Lower lobe of right lung (tissue), 2 donors: ENCODE data around the gene GET4. TPM values are rescaled to one million over a fixed set of nuclear protein-coding genes. Genes with fewer than 3 reads are reported as not detected.
A peak's percentile ranks its signal among the peaks of the same experiment; 100 is the strongest.
"Not testable (repeated sequence)": the region's sequence is repeated elsewhere in the genome, so short reads cannot be mapped to it uniquely, and the experiment has no call there.

Source experiments
- ATAC-seq, 2 donors: fragments of 200-7000 bp; cut with Tn5 transposase; one replicate each; pipeline ENCODE4 v1.9.1; 2020 to 2022; ENCODE audit warnings: mild to moderate bottlenecking in 2 of 2, moderate library complexity in 2 of 2
- DNase-seq: peaks from one replicate; pipeline ENCODE4 v3.0.0-alpha.2; 2020
- H3K27ac ChIP-seq: fragments of 200-600 bp; one replicate; pipeline ENCODE4 v1.8.0; 2022
- H3K27me3 ChIP-seq: fragments of 200-600 bp; one replicate; pipeline ENCODE4 v1.8.0; 2022; ENCODE audit warnings: low read depth
- H3K36me3 ChIP-seq: fragments of 200-600 bp; one replicate; pipeline ENCODE4 v1.8.0; 2022; ENCODE audit warnings: mild to moderate bottlenecking
- H3K4me1 ChIP-seq: fragments of 200-600 bp; one replicate; pipeline ENCODE4 v1.8.0; 2022
- H3K4me3 ChIP-seq: fragments of 200-600 bp; one replicate; pipeline ENCODE4 v1.8.0; 2022; ENCODE audit warnings: mild to moderate bottlenecking
- H3K9me3 ChIP-seq: fragments of 200-600 bp; one replicate; pipeline ENCODE4 v1.8.0; 2022
- CTCF ChIP-seq: fragments of 200-600 bp; IDR thresholded peaks from one replicate; pipeline ENCODE4 v1.8.0; 2022; ENCODE audit warnings: antibody characterized with exemption, mild to moderate bottlenecking
- intact Hi-C: fragments of 100-400 bp; cut with DNase I; formaldehyde crosslinking; loops from one replicate; pipeline ENCODE4 v1.11.0; 2022
- total RNA-seq: library from RNA; stranded (reverse); fragmentation: NEBNext Ultra II Directional; extraction: Animal tissue kit (Norgen Biotek cat#: 25700); gene quantifications from one replicate; pipeline ENCODE4 v1.2.1, GENCODE V29; 2021
- donor health status: DM: no; HTN: yes; CAD: no; lungs with severe emphysema.

GET4 gene
- total RNA-seq, 1 donor from 2014 or later, result 31.7 TPM

- H3K36me3 ChIP-seq, result peaks cover under 1% of the 10 kb centered on the region
- H3K9me3 ChIP-seq, result no peaks in the 10 kb centered on the region
- intact Hi-C loops, result no loop called here
- H3K27me3 ChIP-seq, result no peaks in the 10 kb centered on the region
- ATAC-seq, result peak; percentile 69 to 80
- DNase-seq, result peak; percentile 85
- peaks cover 27% of the 10 kb centered on the region for H3K4me1 ChIP-seq
- H3K27ac ChIP-seq, result peak overlapping the region; percentile 73
- no peak for TF ChIP-seq CTCF
- H3K4me3 ChIP-seq, result peak overlapping the region; percentile 36
Observed at GRCh38 chr7:923108-924041, 47.0 kb downstream of the GET4 start.

GRCh38 chr7:924042-924441 lies 47.7 kb downstream of the GET4 start:
- ATAC-seq, H3K4me3 ChIP-seq, H3K36me3 ChIP-seq, H3K27me3 ChIP-seq, H3K27ac ChIP-seq, H3K9me3 ChIP-seq, intact Hi-C loops: not testable (repeated sequence)
- H3K4me1 ChIP-seq, result peaks cover 27% of the 10 kb centered on the region
- DNase-seq, result peak; percentile 46

- no peaks in the 10 kb centered on the region for H3K36me3 ChIP-seq
- intact Hi-C loops, result no loop called here
- no peak for TF ChIP-seq CTCF
- ATAC-seq (no peak), DNase-seq (peak; percentile 44)
- no peak overlapping the region for H3K4me3 ChIP-seq
- H3K27ac ChIP-seq, result no peak overlapping the region
- H3K4me1 ChIP-seq, result peaks cover 27% of the 10 kb centered on the region
- no peaks in the 10 kb centered on the region for H3K27me3 ChIP-seq
- H3K9me3 ChIP-seq, result no peaks in the 10 kb centered on the region
Observed at GRCh38 chr7:924541-925231, 48.3 kb downstream of the GET4 start.

- Histone ChIP-seq H3K27ac (no peak overlapping the region), H3K36me3 (no peaks in the 10 kb centered on the region), H3K4me1 (peaks cover 27% of the 10 kb centered on the region), H3K27me3 (no peaks in the 10 kb centered on the region), H3K4me3 (no peak overlapping the region), H3K9me3 (no peaks in the 10 kb centered on the region)
- ATAC-seq (peak; percentile 13 to 15), DNase-seq (peak; percentile 66)
- intact Hi-C loops, result no loop called here
- no peak for TF ChIP-seq CTCF
Observed at GRCh38 chr7:925601-926000, 49.2 kb downstream of the GET4 start.

- Histone ChIP-seq H3K4me3 (no peak overlapping the region), H3K27me3 (no peaks in the 10 kb centered on the region), H3K9me3 (no peaks in the 10 kb centered on the region), H3K4me1 (peaks cover 27% of the 10 kb centered on the region), H3K36me3 (no peaks in the 10 kb centered on the region), H3K27ac (no peak overlapping the region)
- ATAC-seq, result no peak
- intact Hi-C loops, result no loop called here
- no peak for TF ChIP-seq CTCF
- DNase-seq, result peak; percentile 43
Observed at GRCh38 chr7:926061-927030, 50.0 kb downstream of the GET4 start.
